ENCODE results near the gene SDHD.
"Not testable (repeated sequence)": the region's sequence is repeated elsewhere in the genome, so short reads cannot be mapped to it uniquely, and the experiment has no call there.

Gene SDHD

GRCh38 chr11:112086422-112087191 is at the start of gene SDHD, which contains the start of gene TIMM8B:
TSS of gene SDHD (plus strand) at chr11:112086873. CDS start at chr11:112086908, 35 bp downstream.
TSS of gene TIMM8B (minus strand) at chr11:112086756. CDS start at chr11:112086723, 33 bp downstream.
- peak; percentile 96 for DNase-seq

- no peak for DNase-seq
These were observed 49.1 kb upstream of the SDHD start for GRCh38 chr11:112037527-112037926.

- no peak for DNase-seq
These were observed 44.3 kb upstream of the SDHD start for GRCh38 chr11:112042161-112042960.

- no peak for DNase-seq
These were observed 43.7 kb upstream of the SDHD start for GRCh38 chr11:112042961-112043304.

GRCh38 chr11:112044961-112045360 is 41.7 kb upstream of the SDHD start:
- DNase-seq, result no peak

GRCh38 chr11:112046647-112047046 is 40.0 kb upstream of the SDHD start:
- DNase-seq, result not testable (repeated sequence)

GRCh38 chr11:112048256-112048655 is 38.4 kb upstream of the SDHD start:
- DNase-seq, result not testable (repeated sequence)

- no peak for DNase-seq
These were observed 36.9 kb upstream of the SDHD start for GRCh38 chr11:112049777-112050176.

GRCh38 chr11:112050721-112051120 is 36.0 kb upstream of the SDHD start:
- no peak for DNase-seq

- DNase-seq, result no peak
These were observed 34.9 kb upstream of the SDHD start for GRCh38 chr11:112051768-112052167.

GRCh38 chr11:112057170-112057569 is 29.5 kb upstream of the SDHD start:
- no peak for DNase-seq

- no peak for DNase-seq
These were observed 28.6 kb upstream of the SDHD start for GRCh38 chr11:112058103-112058502.

GRCh38 chr11:112062923-112063322 is 23.8 kb upstream of the SDHD start:
- DNase-seq, result no peak

GRCh38 chr11:112073941-112074811 is 12.5 kb upstream of the SDHD start, which contains the start of the genes NKAPD1 and PIH1D2:
TSS of gene NKAPD1 (plus strand) at chr11:112074299. CDS start at chr11:112075575, 1,276 bp downstream.
TSS of gene PIH1D2 (minus strand) at chr11:112074017. CDS start at chr11:112073174, 843 bp downstream.
- DNase-seq, result peak; percentile 79

GRCh38 chr11:112082729-112083128 is 3.9 kb upstream of the SDHD start:
- DNase-seq, result no peak

GRCh38 chr11:112085822-112086421 is 751 bp upstream of the SDHD start:
- DNase-seq, result no peak

- DNase-seq, result no peak
These were observed 539 bp downstream of the SDHD start for GRCh38 chr11:112087212-112087611.

- DNase-seq, result not testable (repeated sequence)
These were observed 8.6 kb downstream of the SDHD start for GRCh38 chr11:112095302-112095701.

- DNase-seq, result no peak
These were observed 9.5 kb downstream of the SDHD start for GRCh38 chr11:112096194-112096593.

- DNase-seq, result no peak
These were observed 11.3 kb downstream of the SDHD start for GRCh38 chr11:112097734-112098528.

GRCh38 chr11:112100462-112100861 is 13.8 kb downstream of the SDHD start:
- no peak for DNase-seq

GRCh38 chr11:112103446-112103845 is 16.8 kb downstream of the SDHD start:
- DNase-seq, result no peak

All from NCI-H2227 treated with DMSO at 0.1 percent for 48 hours (cell line).